ENCODE results near the gene MEI4. TPM values are rescaled to one million over a fixed set of nuclear protein-coding genes. Genes with fewer than 3 reads are reported as not detected.

MEI4 gene
- total RNA-seq, 2 experiments from 2014 or later, result not detected

DNA sequence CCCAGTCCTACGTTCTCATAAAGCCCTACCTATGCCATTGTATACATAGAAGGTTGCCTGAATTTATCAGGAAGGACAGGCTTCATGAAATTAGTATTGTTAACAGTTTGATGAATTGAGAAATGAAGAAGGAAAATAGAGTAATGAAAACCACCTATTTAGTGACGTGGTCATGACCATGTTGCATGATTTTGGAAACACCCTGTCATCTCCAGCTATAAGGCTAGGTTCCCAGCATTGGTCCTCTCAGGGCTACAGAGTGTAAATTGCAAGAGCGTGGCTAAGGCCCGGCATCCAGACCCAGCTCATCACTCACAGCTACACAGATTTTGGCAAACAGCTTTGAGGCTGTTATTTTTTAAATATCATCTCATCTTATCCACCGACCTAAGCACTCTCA, 203.6 kb downstream of the MEI4 start:
- ATAC-seq (ENCODE audit: low read depth) (no peak), DNase-seq (no peak)
- H3K27ac Mint-ChIP-seq, result peak overlapping the region; percentile 4
- no peak overlapping the region for H3K4me3 Mint-ChIP-seq
- POLR2A ChIA-PET, result no interaction called here
- H3K9me3 Mint-ChIP-seq, result peaks cover 1% of the 10 kb centered on the region
- no peaks in the 10 kb centered on the region for H3K27me3 Mint-ChIP-seq
- no peaks in the 10 kb centered on the region for H3K4me1 Mint-ChIP-seq
- no peaks in the 10 kb centered on the region for H3K36me3 Mint-ChIP-seq

DNA sequence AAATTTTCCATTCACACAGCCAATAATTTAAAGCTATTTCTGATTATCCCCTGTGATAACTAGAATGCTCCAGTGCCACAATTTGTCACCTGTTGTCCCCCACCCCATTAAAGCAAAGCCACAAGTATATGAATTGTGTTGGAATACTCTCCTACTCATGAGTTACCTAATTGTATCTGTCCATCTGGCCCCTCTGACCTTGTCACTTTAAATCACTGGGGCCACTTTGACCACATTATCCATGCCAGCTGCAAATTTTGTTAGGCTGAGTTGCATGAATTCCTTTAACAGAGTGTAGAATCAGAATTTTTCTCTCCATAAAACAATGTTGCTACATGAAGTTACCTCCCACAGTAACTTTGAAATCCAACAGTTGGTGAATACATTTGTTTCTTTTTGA, 204.6 kb downstream of the MEI4 start:
- Mint-ChIP-seq H3K4me1 (no peaks in the 10 kb centered on the region), H3K4me3 (no peak overlapping the region), H3K9me3 (peaks cover 3% of the 10 kb centered on the region), H3K27ac (no peak overlapping the region), H3K36me3 (no peaks in the 10 kb centered on the region), H3K27me3 (no peaks in the 10 kb centered on the region)
- POLR2A ChIA-PET, result no interaction called here
- ATAC-seq (ENCODE audit: low read depth), result no peak
- no peak for DNase-seq

DNA sequence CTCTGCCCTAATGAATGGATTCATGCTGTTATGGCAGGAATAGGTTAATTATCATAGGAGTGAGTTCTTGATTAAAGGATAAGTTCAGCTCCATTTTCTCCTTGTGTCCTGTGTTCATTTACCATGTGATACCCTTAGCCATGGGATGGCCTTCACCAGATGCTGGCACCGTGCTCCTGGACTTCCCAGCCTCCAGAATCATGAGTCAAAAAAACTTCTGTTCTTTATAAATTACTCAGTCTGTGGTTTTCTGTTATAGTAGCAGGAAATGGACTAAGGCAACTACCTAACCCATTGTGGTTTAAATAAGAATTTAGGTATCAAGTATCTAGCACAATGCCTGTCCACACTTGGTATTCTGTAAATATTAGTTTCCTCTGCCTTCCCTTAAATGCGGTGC, 223.5 kb downstream of the MEI4 start:
- no peaks in the 10 kb centered on the region for H3K4me1 Mint-ChIP-seq
- no peak for ATAC-seq (ENCODE audit: low read depth)
- no peak overlapping the region for H3K27ac Mint-ChIP-seq
- H3K36me3 Mint-ChIP-seq, result no peaks in the 10 kb centered on the region
- no peaks in the 10 kb centered on the region for H3K27me3 Mint-ChIP-seq
- no peak for DNase-seq
- H3K4me3 Mint-ChIP-seq, result no peak overlapping the region
- H3K9me3 Mint-ChIP-seq, result peaks cover 5% of the 10 kb centered on the region
- POLR2A ChIA-PET, result no interaction called here

DNA sequence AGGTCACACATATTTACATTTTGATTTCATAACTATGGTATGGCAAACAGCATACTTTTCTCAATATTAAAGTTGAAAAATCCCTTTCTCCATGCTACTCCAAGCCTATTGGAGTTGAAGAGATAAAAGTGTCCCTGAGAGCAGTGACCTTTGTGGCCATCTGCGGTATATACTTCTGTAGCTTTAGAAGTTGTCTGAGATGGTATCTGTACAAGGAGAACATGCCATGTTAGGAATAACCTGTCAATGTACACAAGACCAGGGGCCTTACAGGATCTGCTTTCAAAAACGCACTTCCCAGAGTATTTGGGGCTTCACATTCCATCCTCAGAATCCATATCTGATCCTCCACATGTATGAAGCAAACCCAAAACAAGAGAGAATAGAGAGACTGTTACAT, 226.7 kb downstream of the MEI4 start:
- Mint-ChIP-seq H3K36me3 (no peaks in the 10 kb centered on the region), H3K4me1 (no peaks in the 10 kb centered on the region), H3K27ac (no peak overlapping the region), H3K4me3 (no peak overlapping the region), H3K9me3 (peaks cover 3% of the 10 kb centered on the region), H3K27me3 (no peaks in the 10 kb centered on the region)
- DNase-seq, result no peak
- POLR2A ChIA-PET, result no interaction called here
- no peak for ATAC-seq (ENCODE audit: low read depth)

DNA sequence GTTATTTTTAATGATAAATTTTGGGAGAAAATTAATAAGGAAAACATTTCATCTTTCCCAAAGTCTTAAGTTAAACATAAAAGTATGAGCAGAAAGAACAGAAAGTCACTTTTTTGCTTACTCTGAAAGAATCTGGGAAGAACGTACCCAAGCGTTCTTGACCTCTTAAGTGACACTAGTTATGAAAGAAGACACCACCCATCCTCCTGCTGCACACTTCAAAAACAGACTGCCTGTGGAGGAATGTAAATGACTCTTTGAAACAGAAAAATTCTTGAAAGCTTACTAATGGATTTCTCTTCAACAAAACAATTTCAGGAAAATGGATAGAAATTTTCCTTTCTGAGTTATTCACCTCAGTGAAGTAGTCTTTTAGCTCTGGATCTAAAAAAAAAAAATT, 227.7 kb downstream of the MEI4 start:
- Mint-ChIP-seq H3K36me3 (no peaks in the 10 kb centered on the region), H3K27me3 (no peaks in the 10 kb centered on the region), H3K4me3 (no peak overlapping the region), H3K9me3 (no peaks in the 10 kb centered on the region), H3K27ac (no peak overlapping the region), H3K4me1 (no peaks in the 10 kb centered on the region)
- ATAC-seq (ENCODE audit: low read depth), result no peak
- POLR2A ChIA-PET, result no interaction called here
- no peak for DNase-seq

DNA sequence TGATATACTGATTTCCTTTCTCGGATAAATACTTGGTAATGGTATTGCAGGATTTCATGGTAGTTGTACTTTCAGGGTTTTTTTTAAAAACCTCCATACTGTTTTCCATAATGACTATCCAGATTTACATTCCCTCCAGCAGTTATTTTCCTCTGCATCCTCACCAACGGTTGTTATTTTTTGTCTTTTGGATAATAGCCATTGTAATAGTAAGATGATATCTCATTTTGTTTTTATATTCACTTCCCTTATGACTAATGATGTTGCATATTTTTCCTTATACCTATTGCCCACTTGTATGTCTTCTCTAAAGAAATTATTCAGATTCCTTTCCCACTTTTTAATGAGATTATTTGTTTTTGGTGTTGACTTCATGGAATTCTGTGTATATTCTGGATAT, 231.0 kb downstream of the MEI4 start:
- H3K4me3 Mint-ChIP-seq, result no peak overlapping the region
- ATAC-seq (ENCODE audit: low read depth) (no peak), DNase-seq (no peak)
- H3K9me3 Mint-ChIP-seq, result peaks cover 2% of the 10 kb centered on the region
- H3K27me3 Mint-ChIP-seq, result no peaks in the 10 kb centered on the region
- POLR2A ChIA-PET, result no interaction called here
- no peaks in the 10 kb centered on the region for H3K36me3 Mint-ChIP-seq
- no peak overlapping the region for H3K27ac Mint-ChIP-seq
- no peaks in the 10 kb centered on the region for H3K4me1 Mint-ChIP-seq

DNA sequence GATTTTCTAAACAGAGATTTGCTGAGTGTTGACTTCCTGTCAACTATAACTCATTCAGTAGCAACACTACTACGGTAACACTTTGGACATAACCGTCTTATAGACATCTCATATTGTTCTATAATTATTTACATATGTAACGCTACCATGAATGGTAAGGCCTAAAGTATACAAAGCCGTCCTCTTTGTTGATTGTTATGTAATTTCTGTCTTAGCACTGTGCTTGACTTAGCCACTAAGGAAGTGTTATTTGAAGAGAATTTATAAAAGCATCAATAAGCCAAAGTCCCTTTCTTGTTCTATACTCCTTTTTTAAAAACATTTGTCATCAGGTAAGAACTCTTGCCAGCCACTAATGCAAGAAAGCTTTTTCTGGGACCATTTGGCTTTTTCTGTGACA, 240.6 kb downstream of the MEI4 start:
- POLR2A ChIA-PET, result no interaction called here
- H3K27me3 Mint-ChIP-seq, result no peaks in the 10 kb centered on the region

DNA sequence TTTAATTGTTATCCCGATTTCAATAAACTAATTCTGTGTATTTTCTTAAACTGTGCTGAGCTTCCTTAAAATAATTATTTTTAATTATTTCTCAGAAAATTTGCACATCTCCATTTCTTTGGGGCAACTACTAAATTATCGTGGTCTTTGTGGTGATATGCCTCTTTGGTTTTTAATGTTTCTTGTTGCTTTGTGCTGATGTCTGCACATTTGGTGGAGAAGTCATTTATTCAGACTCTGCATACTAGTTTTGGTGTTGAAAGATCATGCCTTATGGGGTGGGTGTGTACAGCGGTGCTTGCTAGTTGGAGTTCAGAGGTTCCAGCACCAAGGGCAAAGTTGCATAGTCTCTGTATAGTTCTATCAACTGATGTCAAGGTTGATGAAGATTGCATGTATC, 253.2 kb downstream of the MEI4 start:
- Mint-ChIP-seq H3K27me3 (no peaks in the 10 kb centered on the region), H3K4me3 (no peak overlapping the region), H3K4me1 (no peaks in the 10 kb centered on the region), H3K27ac (no peak overlapping the region), H3K9me3 (peaks cover 12% of the 10 kb centered on the region), H3K36me3 (no peaks in the 10 kb centered on the region)
- ATAC-seq (ENCODE audit: low read depth), result no peak
- POLR2A ChIA-PET, result no interaction called here
- no peak for DNase-seq

More for the DNA sequence above, 240.6 kb downstream of the MEI4 start:
- no peaks in the 10 kb centered on the region for H3K4me1 Mint-ChIP-seq
- H3K9me3 Mint-ChIP-seq, result peaks cover 2% of the 10 kb centered on the region
- H3K4me3 Mint-ChIP-seq, result no peak overlapping the region
- ATAC-seq (ENCODE audit: low read depth), result no peak
- no peak for DNase-seq
- no peak overlapping the region for H3K27ac Mint-ChIP-seq
- H3K36me3 Mint-ChIP-seq, result no peaks in the 10 kb centered on the region

DNA sequence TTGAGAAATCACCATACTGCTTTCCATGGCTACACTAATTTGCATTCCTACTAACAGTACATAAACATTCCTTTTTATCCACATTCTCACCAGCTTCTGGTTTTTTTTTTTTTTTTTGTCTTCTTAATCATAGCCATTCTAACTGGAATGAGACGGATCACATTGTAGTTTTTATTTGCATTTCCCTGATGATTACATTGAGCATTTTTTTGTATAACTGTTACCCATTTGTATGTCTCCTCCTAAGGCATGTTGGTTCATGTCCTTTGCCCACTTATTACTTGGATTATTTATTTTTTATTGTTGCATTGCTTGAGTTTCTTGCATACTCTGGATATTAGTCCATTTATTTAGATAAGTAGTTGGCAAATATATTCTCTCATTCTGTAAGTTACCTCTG, 258.0 kb downstream of the MEI4 start:
- POLR2A ChIA-PET, result no interaction called here
- no peak for ATAC-seq (ENCODE audit: low read depth)
- no peak for DNase-seq
- Mint-ChIP-seq H3K9me3 (peaks cover 21% of the 10 kb centered on the region), H3K27ac (no peak overlapping the region), H3K27me3 (no peaks in the 10 kb centered on the region), H3K4me1 (no peaks in the 10 kb centered on the region), H3K4me3 (no peak overlapping the region), H3K36me3 (no peaks in the 10 kb centered on the region)

DNA sequence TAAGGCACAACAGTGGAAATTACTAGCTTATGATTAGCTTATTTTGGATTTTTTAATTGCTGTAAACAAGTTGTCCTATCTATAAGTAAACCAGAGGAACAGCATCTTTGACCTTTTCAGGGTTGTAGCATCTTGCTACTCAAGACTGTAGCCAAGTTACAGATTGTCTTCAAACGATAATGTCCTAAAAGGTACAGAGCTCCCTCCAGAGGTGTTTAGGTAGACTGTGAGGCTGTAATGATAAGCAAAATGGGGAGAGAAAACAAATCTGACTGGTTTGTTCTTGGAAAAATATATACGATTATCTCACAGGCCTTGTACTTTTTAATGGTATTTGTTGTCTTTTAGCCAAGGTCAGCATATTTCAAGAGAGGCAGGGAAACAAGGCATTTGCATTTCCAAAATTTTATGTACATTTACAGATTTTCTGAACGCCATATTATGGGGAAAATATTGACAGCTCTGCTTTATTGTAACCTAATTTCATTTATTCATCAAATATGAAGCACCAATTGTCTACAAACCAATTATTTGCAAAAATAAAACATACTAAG, 273.4 kb downstream of the MEI4 start:
- POLR2A ChIA-PET, result no interaction called here
- no peak for ATAC-seq (ENCODE audit: low read depth)
- Mint-ChIP-seq H3K27me3 (no peaks in the 10 kb centered on the region), H3K27ac (no peak overlapping the region), H3K4me1 (no peaks in the 10 kb centered on the region), H3K9me3 (peaks cover 1% of the 10 kb centered on the region), H3K4me3 (no peak overlapping the region), H3K36me3 (no peaks in the 10 kb centered on the region)
- DNase-seq, result no peak

DNA sequence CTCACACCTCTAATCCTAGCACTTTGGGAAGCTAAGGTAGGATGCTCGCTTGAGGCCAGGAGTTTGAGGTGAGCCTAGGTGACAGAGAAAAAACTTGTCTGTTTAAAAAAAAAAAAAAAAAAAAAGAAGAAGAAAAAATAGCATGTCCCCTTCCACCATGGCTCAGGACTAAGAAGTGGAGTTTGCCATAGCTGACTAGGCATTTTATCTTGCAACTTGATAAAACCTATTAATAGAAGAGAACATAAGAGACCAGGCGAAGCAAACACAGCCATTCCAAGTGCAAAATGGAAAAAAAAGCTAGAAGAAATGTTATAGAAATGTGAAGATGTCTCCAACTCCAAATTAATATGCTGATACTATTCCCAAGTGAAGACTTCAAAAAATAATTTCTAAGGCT, 277.5 kb downstream of the MEI4 start:
- no peaks in the 10 kb centered on the region for H3K27me3 Mint-ChIP-seq
- no peaks in the 10 kb centered on the region for H3K9me3 Mint-ChIP-seq
- DNase-seq, result no peak
- H3K36me3 Mint-ChIP-seq, result no peaks in the 10 kb centered on the region
- POLR2A ChIA-PET, result no interaction called here
- H3K4me3 Mint-ChIP-seq, result no peak overlapping the region
- no peak for ATAC-seq (ENCODE audit: low read depth)
- no peak overlapping the region for H3K27ac Mint-ChIP-seq
- no peaks in the 10 kb centered on the region for H3K4me1 Mint-ChIP-seq

DNA sequence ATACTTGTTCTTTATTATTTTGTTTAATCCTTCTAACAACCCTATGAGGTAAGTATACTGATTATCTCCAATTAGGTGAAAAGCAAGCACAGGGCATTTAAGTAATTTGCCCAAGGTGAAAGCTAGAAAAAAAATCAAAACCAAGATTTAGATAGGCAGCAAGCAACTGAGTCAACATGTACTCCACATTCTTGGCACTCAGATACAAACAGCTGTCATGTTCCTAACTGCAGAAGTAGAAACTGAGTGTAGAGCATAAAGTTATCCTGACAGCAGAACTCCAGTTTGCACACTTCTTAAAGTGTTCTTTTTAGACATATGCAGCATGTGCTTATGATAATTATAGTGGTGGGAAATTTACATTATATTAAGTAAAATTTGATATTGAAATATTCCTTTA, 278.1 kb downstream of the MEI4 start:
- POLR2A ChIA-PET, result no interaction called here
- no peak overlapping the region for H3K27ac Mint-ChIP-seq

DNA sequence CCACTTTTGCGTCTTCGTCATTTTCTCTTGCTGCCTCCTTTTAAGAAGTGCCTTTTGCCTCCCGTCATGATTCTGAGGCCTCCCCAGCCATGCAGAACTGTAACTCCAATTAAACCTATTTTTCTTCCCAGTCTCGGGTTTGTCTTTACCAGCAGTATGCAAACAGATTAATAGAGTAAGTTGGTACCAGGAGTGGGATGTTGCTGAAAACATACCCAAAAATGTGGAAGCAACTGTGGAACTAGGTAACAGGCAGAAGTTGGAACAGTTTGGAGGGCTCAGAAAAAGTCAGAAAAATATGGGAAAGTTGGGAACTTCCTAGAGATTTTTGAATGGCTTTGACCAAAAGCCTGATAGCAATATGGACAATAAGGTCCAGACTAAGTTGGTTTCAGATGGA, 309.2 kb downstream of the MEI4 start:
- H3K36me3 Mint-ChIP-seq, result no peaks in the 10 kb centered on the region
- DNase-seq, result no peak
- POLR2A ChIA-PET, result no interaction called here
- no peak for ATAC-seq (ENCODE audit: low read depth)
- no peaks in the 10 kb centered on the region for H3K4me1 Mint-ChIP-seq
- H3K4me3 Mint-ChIP-seq, result no peak overlapping the region
- no peaks in the 10 kb centered on the region for H3K27me3 Mint-ChIP-seq
- H3K9me3 Mint-ChIP-seq, result peaks cover 7% of the 10 kb centered on the region
- H3K27ac Mint-ChIP-seq, result no peak overlapping the region

More for the DNA sequence above, 278.1 kb downstream of the MEI4 start:
- Mint-ChIP-seq H3K4me3 (no peak overlapping the region), H3K36me3 (no peaks in the 10 kb centered on the region), H3K9me3 (no peaks in the 10 kb centered on the region), H3K27me3 (no peaks in the 10 kb centered on the region), H3K4me1 (no peaks in the 10 kb centered on the region)
- no peak for DNase-seq
- ATAC-seq (ENCODE audit: low read depth), result no peak

DNA sequence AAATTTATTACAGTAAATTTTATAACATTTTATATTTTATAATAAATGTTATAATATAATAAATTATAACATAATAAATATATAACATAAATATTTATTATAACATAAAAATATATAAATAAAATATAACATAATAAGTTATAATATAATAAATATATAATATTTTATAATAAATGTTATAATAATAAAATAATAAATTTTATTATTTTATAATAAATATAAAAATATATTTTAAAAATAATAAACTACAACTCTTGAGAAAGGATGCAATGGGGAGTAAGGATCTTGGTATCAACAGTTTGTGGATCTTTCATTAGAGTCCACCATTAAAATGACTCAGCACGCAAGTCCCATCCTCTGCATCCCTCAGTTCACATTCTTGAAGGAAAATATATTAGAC, 312.6 kb downstream of the MEI4 start:
- Mint-ChIP-seq H3K36me3 (no peaks in the 10 kb centered on the region), H3K27me3 (no peaks in the 10 kb centered on the region), H3K4me3 (no peak overlapping the region), H3K27ac (no peak overlapping the region), H3K4me1 (no peaks in the 10 kb centered on the region), H3K9me3 (peaks cover 8% of the 10 kb centered on the region)
- DNase-seq (no peak), ATAC-seq (ENCODE audit: low read depth) (no peak)
- POLR2A ChIA-PET, result no interaction called here

DNA sequence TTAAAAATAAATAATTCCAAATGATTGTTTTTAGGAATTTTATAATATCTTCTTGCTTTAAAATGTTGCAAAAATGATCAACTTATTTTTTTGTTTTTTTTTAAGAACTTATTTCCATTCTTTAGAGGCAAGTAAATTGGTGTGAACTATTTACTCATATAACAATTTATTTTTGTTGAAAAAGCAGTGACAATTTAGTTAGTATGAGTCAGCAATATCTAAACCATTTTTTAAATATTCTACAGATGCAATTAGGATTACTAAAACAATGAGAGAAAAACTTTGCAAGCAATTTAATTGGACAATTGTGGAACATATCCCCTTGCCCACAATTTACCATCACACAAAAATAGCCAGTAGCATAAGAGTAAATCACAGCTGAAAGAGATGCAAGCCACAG, 319.5 kb downstream of the MEI4 start:
- Mint-ChIP-seq H3K27me3 (no peaks in the 10 kb centered on the region), H3K4me3 (no peak overlapping the region), H3K4me1 (no peaks in the 10 kb centered on the region), H3K9me3 (peaks cover 6% of the 10 kb centered on the region), H3K27ac (no peak overlapping the region), H3K36me3 (no peaks in the 10 kb centered on the region)
- POLR2A ChIA-PET, result no interaction called here
- DNase-seq (no peak), ATAC-seq (ENCODE audit: low read depth) (no peak)

All from activated naive CD8-positive, alpha-beta T cell treated with anti-CD3 and anti-CD28 coated beads, Interleukin-2, amount 10 ng/mL, durations not matched to agents 7 days and 5 days (primary cell).